ENCODE data around the gene CCL17. TPM values are rescaled to one million over a fixed set of nuclear protein-coding genes. Genes with fewer than 3 reads are reported as not detected.
"Not testable (repeated sequence)": the region's sequence is repeated elsewhere in the genome, so short reads cannot be mapped to it uniquely, and the experiment has no call there.

CCL17 gene
- total RNA-seq, 1 experiment from 2014 or later, result not detected

- H3K27me3 ChIP-seq (ENCODE audit: low read length), result no peaks in the 10 kb centered on the region
- no peaks in the 10 kb centered on the region for H3K9me2 ChIP-seq (replicated peaks; ENCODE audit: insufficient read depth, low read length)
- H3K9ac ChIP-seq (ENCODE audit: low read length), result no peak overlapping the region
- H3K36me3 ChIP-seq (ENCODE audit: insufficient read depth, low read length), result no peaks in the 10 kb centered on the region
- no peak overlapping the region for H3K4me3 ChIP-seq (ENCODE audit: low read length)
- no peaks in the 10 kb centered on the region for H3K4me1 ChIP-seq (ENCODE audit: low read length)
- H3K4me2 ChIP-seq (ENCODE audit: low read depth, low read length, poor library complexity, severe bottlenecking), result no peak overlapping the region
- DNase-seq, result no peak
- H3K9me3 ChIP-seq (ENCODE audit: low read length), result no peaks in the 10 kb centered on the region
- no peak overlapping the region for H3K27ac ChIP-seq (ENCODE audit: low read length)
- no peak overlapping the region for H2AFZ ChIP-seq (ENCODE audit: low read length)
- H3K79me2 ChIP-seq (ENCODE audit: low read length), result no peaks in the 10 kb centered on the region
- H4K20me1 ChIP-seq (ENCODE audit: insufficient read depth, low read depth, low read length), result no peaks in the 10 kb centered on the region
Measured at GRCh38 chr16:57396786-57397185, 7.8 kb upstream of the CCL17 start.

GRCh38 chr16:57397493-57397892, 7.1 kb upstream of the CCL17 start:
- not testable (repeated sequence) for H3K4me3 ChIP-seq (ENCODE audit: low read length); H3K9ac ChIP-seq (ENCODE audit: low read length); DNase-seq; H3K4me1 ChIP-seq (ENCODE audit: low read length); H2AFZ ChIP-seq (ENCODE audit: low read length); H3K9me2 ChIP-seq (replicated peaks; ENCODE audit: insufficient read depth, low read length); H3K4me2 ChIP-seq (ENCODE audit: low read depth, low read length, poor library complexity, severe bottlenecking); H3K36me3 ChIP-seq (ENCODE audit: insufficient read depth, low read length); H3K9me3 ChIP-seq (ENCODE audit: low read length); H3K27me3 ChIP-seq (ENCODE audit: low read length); H3K27ac ChIP-seq (ENCODE audit: low read length); H4K20me1 ChIP-seq (ENCODE audit: insufficient read depth, low read depth, low read length); H3K79me2 ChIP-seq (ENCODE audit: low read length)

GRCh38 chr16:57401943-57402640, 2.5 kb upstream of the CCL17 start:
- Histone ChIP-seq H3K27me3 (ENCODE audit: low read length) (no peaks in the 10 kb centered on the region), H3K9me3 (ENCODE audit: low read length) (no peaks in the 10 kb centered on the region), H4K20me1 (ENCODE audit: insufficient read depth, low read depth, low read length) (no peaks in the 10 kb centered on the region), H3K9me2 (replicated peaks; ENCODE audit: insufficient read depth, low read length) (no peaks in the 10 kb centered on the region), H3K4me2 (ENCODE audit: low read depth, low read length, poor library complexity, severe bottlenecking) (no peak overlapping the region), H3K4me3 (ENCODE audit: low read length) (no peak overlapping the region), H3K4me1 (ENCODE audit: low read length) (no peaks in the 10 kb centered on the region), H3K9ac (ENCODE audit: low read length) (no peak overlapping the region), H2AFZ (ENCODE audit: low read length) (no peak overlapping the region), H3K79me2 (ENCODE audit: low read length) (no peaks in the 10 kb centered on the region), H3K36me3 (ENCODE audit: insufficient read depth, low read length) (no peaks in the 10 kb centered on the region), H3K27ac (ENCODE audit: low read length) (no peak overlapping the region)
- DNase-seq, result no peak

- Histone ChIP-seq H3K9me3 (ENCODE audit: low read length) (no peaks in the 10 kb centered on the region), H3K79me2 (ENCODE audit: low read length) (no peaks in the 10 kb centered on the region), H3K36me3 (ENCODE audit: insufficient read depth, low read length) (no peaks in the 10 kb centered on the region)
Measured at GRCh38 chr16:57405097-57405496, 530 bp downstream of the CCL17 start.

GRCh38 chr16:57406881-57407280, 2.3 kb downstream of the CCL17 start:
- Histone ChIP-seq H3K9ac (ENCODE audit: low read length) (no peak overlapping the region), H3K36me3 (ENCODE audit: insufficient read depth, low read length) (no peaks in the 10 kb centered on the region), H3K79me2 (ENCODE audit: low read length) (no peaks in the 10 kb centered on the region), H2AFZ (ENCODE audit: low read length) (no peak overlapping the region), H3K9me2 (replicated peaks; ENCODE audit: insufficient read depth, low read length) (no peaks in the 10 kb centered on the region), H3K4me2 (ENCODE audit: low read depth, low read length, poor library complexity, severe bottlenecking) (no peak overlapping the region), H3K4me3 (ENCODE audit: low read length) (no peak overlapping the region), H3K9me3 (ENCODE audit: low read length) (no peaks in the 10 kb centered on the region), H3K4me1 (ENCODE audit: low read length) (peaks cover 8% of the 10 kb centered on the region), H3K27ac (ENCODE audit: low read length) (no peak overlapping the region), H4K20me1 (ENCODE audit: insufficient read depth, low read depth, low read length) (no peaks in the 10 kb centered on the region), H3K27me3 (ENCODE audit: low read length) (no peaks in the 10 kb centered on the region)
- no peak for DNase-seq

More at GRCh38 chr16:57405097-57405496, 530 bp downstream of the CCL17 start:
- no peaks in the 10 kb centered on the region for H4K20me1 ChIP-seq (ENCODE audit: insufficient read depth, low read depth, low read length)
- H3K4me1 ChIP-seq (ENCODE audit: low read length), result no peaks in the 10 kb centered on the region
- no peak overlapping the region for H3K4me2 ChIP-seq (ENCODE audit: low read depth, low read length, poor library complexity, severe bottlenecking)
- H3K9ac ChIP-seq (ENCODE audit: low read length), result no peak overlapping the region
- H3K27ac ChIP-seq (ENCODE audit: low read length), result no peak overlapping the region
- no peaks in the 10 kb centered on the region for H3K9me2 ChIP-seq (replicated peaks; ENCODE audit: insufficient read depth, low read length)
- H3K4me3 ChIP-seq (ENCODE audit: low read length), result no peak overlapping the region
- no peaks in the 10 kb centered on the region for H3K27me3 ChIP-seq (ENCODE audit: low read length)
- DNase-seq, result no peak
- no peak overlapping the region for H2AFZ ChIP-seq (ENCODE audit: low read length)

GRCh38 chr16:57407521-57408353, 3.2 kb downstream of the CCL17 start:
- no peaks in the 10 kb centered on the region for H3K27me3 ChIP-seq (ENCODE audit: low read length)
- no peak for DNase-seq
- no peak overlapping the region for H3K27ac ChIP-seq (ENCODE audit: low read length)
- H4K20me1 ChIP-seq (ENCODE audit: insufficient read depth, low read depth, low read length), result no peaks in the 10 kb centered on the region
- H3K9me3 ChIP-seq (ENCODE audit: low read length), result no peaks in the 10 kb centered on the region
- H3K4me3 ChIP-seq (ENCODE audit: low read length), result no peak overlapping the region
- H3K9me2 ChIP-seq (replicated peaks; ENCODE audit: insufficient read depth, low read length), result no peaks in the 10 kb centered on the region
- no peak overlapping the region for H3K9ac ChIP-seq (ENCODE audit: low read length)
- H3K36me3 ChIP-seq (ENCODE audit: insufficient read depth, low read length), result no peaks in the 10 kb centered on the region
- no peak overlapping the region for H2AFZ ChIP-seq (ENCODE audit: low read length)
- H3K79me2 ChIP-seq (ENCODE audit: low read length), result no peaks in the 10 kb centered on the region
- H3K4me2 ChIP-seq (ENCODE audit: low read depth, low read length, poor library complexity, severe bottlenecking), result no peak overlapping the region
- peaks cover 11% of the 10 kb centered on the region for H3K4me1 ChIP-seq (ENCODE audit: low read length)

GRCh38 chr16:57409065-57409464, 4.5 kb downstream of the CCL17 start:
- Histone ChIP-seq H3K36me3 (ENCODE audit: insufficient read depth, low read length) (no peaks in the 10 kb centered on the region), H3K4me3 (ENCODE audit: low read length) (no peak overlapping the region), H4K20me1 (ENCODE audit: insufficient read depth, low read depth, low read length) (0 out of 2 replicates have a peak, but pooled peaks cover 3% of the 10 kb centered on the region), H3K27me3 (ENCODE audit: low read length) (no peaks in the 10 kb centered on the region), H3K9ac (ENCODE audit: low read length) (no peak overlapping the region), H3K27ac (ENCODE audit: low read length) (no peak overlapping the region), H3K9me3 (ENCODE audit: low read length) (no peaks in the 10 kb centered on the region), H3K9me2 (replicated peaks; ENCODE audit: insufficient read depth, low read length) (no peaks in the 10 kb centered on the region), H3K4me1 (ENCODE audit: low read length) (peaks cover 25% of the 10 kb centered on the region), H3K79me2 (ENCODE audit: low read length) (no peaks in the 10 kb centered on the region), H3K4me2 (ENCODE audit: low read depth, low read length, poor library complexity, severe bottlenecking) (no peak overlapping the region), H2AFZ (ENCODE audit: low read length) (no peak overlapping the region)
- DNase-seq, result no peak

GRCh38 chr16:57409870-57410587, 5.5 kb downstream of the CCL17 start:
- Histone ChIP-seq H3K9me2 (replicated peaks; ENCODE audit: insufficient read depth, low read length) (no peaks in the 10 kb centered on the region), H3K9ac (ENCODE audit: low read length) (no peak overlapping the region), H4K20me1 (ENCODE audit: insufficient read depth, low read depth, low read length) (0 out of 2 replicates have a peak, but pooled peaks cover 3% of the 10 kb centered on the region), H3K4me1 (ENCODE audit: low read length) (peaks cover 25% of the 10 kb centered on the region), H3K36me3 (ENCODE audit: insufficient read depth, low read length) (no peaks in the 10 kb centered on the region), H2AFZ (ENCODE audit: low read length) (no peak overlapping the region), H3K4me3 (ENCODE audit: low read length) (no peak overlapping the region), H3K79me2 (ENCODE audit: low read length) (no peaks in the 10 kb centered on the region), H3K9me3 (ENCODE audit: low read length) (no peaks in the 10 kb centered on the region), H3K4me2 (ENCODE audit: low read depth, low read length, poor library complexity, severe bottlenecking) (no peak overlapping the region), H3K27me3 (ENCODE audit: low read length) (no peaks in the 10 kb centered on the region), H3K27ac (ENCODE audit: low read length) (no peak overlapping the region)
- DNase-seq, result no peak
